ENCODE measurements around the gene KRTAP10-12. TPM values are rescaled to one million over a fixed set of nuclear protein-coding genes. Genes with fewer than 3 reads are reported as not detected.

The KRTAP10-12 gene
- polyA plus RNA-seq, 1 donor from 2014 or later, result not detected

DNA sequence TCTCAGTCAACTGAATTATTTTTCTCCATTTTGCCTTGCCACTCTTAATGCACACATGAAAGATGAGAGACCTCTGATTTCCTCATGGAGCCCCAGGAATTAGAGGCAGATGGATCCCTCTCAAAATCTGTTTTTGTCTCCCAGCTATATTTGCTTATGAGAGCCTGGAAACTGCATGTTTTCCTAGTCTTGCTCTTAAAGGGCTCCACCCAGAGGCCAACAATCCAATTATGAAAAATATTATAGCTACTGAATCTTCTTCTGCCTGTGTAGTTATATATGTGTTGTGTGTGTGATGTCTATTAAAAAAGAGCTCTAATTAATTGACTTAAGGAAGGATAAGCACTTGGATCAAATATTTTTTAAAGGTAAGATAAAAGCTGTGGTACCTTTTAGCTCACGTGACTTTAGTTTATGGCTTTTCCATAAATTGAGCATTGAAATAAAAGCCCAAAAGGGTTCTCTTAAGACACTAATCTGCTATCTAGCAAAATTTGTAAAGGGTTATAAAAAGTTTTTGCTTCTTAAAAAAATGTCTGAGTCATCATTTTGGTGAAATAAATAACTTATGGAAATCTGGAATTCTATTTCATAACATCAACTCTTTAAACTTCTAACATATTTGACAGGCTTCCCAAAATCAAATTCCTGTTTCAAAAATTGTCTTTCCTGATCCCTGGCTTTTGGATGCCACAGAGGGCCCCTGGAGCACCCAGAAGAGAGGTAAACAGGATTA, 45.6 kb downstream of the KRTAP10-12 start:
- TF ChIP-seq MXI1 (conservative IDR thresholded peaks at IDR 0.05; ENCODE audit: poor library complexity, severe bottlenecking) (no peak), REST (IDR thresholded peaks at IDR 0.05; ENCODE audit: borderline replicate concordance) (no peak), TAF1 (IDR thresholded peaks at IDR 0.05; ENCODE audit: low read depth) (no peak), RAD21 (conservative IDR thresholded peaks at IDR 0.05) (peak; percentile 22), POLR2AphosphoS5 (IDR thresholded peaks at IDR 0.05) (no peak), SMC3 (conservative IDR thresholded peaks at IDR 0.05; ENCODE audit: poor library complexity) (peak; percentile 23), EZH2 (IDR thresholded peaks at IDR 0.05; ENCODE audit: borderline replicate concordance, insufficient read depth, low read length, poor library complexity, severe bottlenecking) (no peak), EP300 (conservative IDR thresholded peaks at IDR 0.05; ENCODE audit: poor library complexity, severe bottlenecking) (no peak)
- TF ChIP-seq, protein P1, sequence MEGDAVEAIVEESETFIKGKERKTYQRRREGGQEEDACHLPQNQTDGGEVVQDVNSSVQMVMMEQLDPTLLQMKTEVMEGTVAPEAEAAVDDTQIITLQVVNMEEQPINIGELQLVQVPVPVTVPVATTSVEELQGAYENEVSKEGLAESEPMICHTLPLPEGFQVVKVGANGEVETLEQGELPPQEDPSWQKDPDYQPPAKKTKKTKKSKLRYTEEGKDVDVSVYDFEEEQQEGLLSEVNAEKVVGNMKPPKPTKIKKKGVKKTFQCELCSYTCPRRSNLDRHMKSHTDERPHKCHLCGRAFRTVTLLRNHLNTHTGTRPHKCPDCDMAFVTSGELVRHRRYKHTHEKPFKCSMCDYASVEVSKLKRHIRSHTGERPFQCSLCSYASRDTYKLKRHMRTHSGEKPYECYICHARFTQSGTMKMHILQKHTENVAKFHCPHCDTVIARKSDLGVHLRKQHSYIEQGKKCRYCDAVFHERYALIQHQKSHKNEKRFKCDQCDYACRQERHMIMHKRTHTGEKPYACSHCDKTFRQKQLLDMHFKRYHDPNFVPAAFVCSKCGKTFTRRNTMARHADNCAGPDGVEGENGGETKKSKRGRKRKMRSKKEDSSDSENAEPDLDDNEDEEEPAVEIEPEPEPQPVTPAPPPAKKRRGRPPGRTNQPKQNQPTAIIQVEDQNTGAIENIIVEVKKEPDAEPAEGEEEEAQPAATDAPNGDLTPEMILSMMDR (IDR thresholded peaks at IDR 0.05; ENCODE audit: poor library complexity, severe bottlenecking), result peak; percentile 21
- Histone ChIP-seq H3K9me3 (ENCODE audit: low read length) (peaks cover 2% of the 10 kb centered on the region), H3K4me2 (ENCODE audit: low read length) (no peak overlapping the region)

More for the DNA sequence above, 45.6 kb downstream of the KRTAP10-12 start:
- no peak overlapping the region for H3K4me3 ChIP-seq (ENCODE audit: low read length)
- H3F3A ChIP-seq (ENCODE audit: insufficient read depth, low read length, poor library complexity, severe bottlenecking), result no peaks in the 10 kb centered on the region
- no peaks in the 10 kb centered on the region for H3K36me3 ChIP-seq (ENCODE audit: insufficient read depth, low read length)
- no peak overlapping the region for H2AFZ ChIP-seq (ENCODE audit: low read depth, low read length)
- H3K9ac ChIP-seq (ENCODE audit: low read length), result no peak overlapping the region
- H3K27me3 ChIP-seq (ENCODE audit: insufficient read depth, low read depth, low read length), result no peaks in the 10 kb centered on the region
- no peak overlapping the region for H3K27ac ChIP-seq (ENCODE audit: low read length)
- H4K20me1 ChIP-seq (ENCODE audit: insufficient read depth), result no peaks in the 10 kb centered on the region
- H3K9me2 ChIP-seq (ENCODE audit: insufficient read depth, low read length), result no peaks in the 10 kb centered on the region
- H3K79me2 ChIP-seq (replicated peaks; ENCODE audit: insufficient read depth, low read length), result no peaks in the 10 kb centered on the region

Small RNA genes within 50 kb of the gene (small RNA-seq; reads per million reads assigned to genes)
- 0 reads per million in 3 experiments for gene KRTAP12-6P

Other genes starting within 250 kb of the KRTAP10-12 start
- gene LRRC3, start 241.7 kb upstream of the KRTAP10-12 start, polyA plus RNA-seq, result 3.8 and 5.0 TPM in 2 replicates
- not detected in 2 replicates for gene KRTAP10-1, start 157.0 kb upstream of the KRTAP10-12 start, polyA plus RNA-seq
- gene KRTAP10-2, start 145.7 kb upstream of the KRTAP10-12 start, polyA plus RNA-seq, result not detected in 2 replicates
- gene KRTAP10-3, start 138.4 kb upstream of the KRTAP10-12 start, polyA plus RNA-seq, result not detected in 2 replicates
- not detected in 2 replicates for gene KRTAP10-4, start 123.4 kb upstream of the KRTAP10-12 start, polyA plus RNA-seq
- gene KRTAP10-5, start 116.6 kb upstream of the KRTAP10-12 start, polyA plus RNA-seq, result not detected in 2 replicates
- gene KRTAP10-6, start 104.7 kb upstream of the KRTAP10-12 start, polyA plus RNA-seq, result not detected in 2 replicates
- gene KRTAP10-7, start 96.6 kb upstream of the KRTAP10-12 start, polyA plus RNA-seq, result not detected in 2 replicates
- not detected in 2 replicates for gene KRTAP10-8, start 85.1 kb upstream of the KRTAP10-12 start, polyA plus RNA-seq
- gene KRTAP10-9, start 70.1 kb upstream of the KRTAP10-12 start, polyA plus RNA-seq, result not detected in 2 replicates
- gene KRTAP10-10, start 59.8 kb upstream of the KRTAP10-12 start, polyA plus RNA-seq, result not detected in 2 replicates
- gene KRTAP10-11, start 50.8 kb upstream of the KRTAP10-12 start, polyA plus RNA-seq, result not detected in 2 replicates
- not detected in 2 replicates for gene KRTAP12-4, start 42.5 kb upstream of the KRTAP10-12 start, polyA plus RNA-seq
- gene KRTAP12-3, start 39.2 kb upstream of the KRTAP10-12 start, polyA plus RNA-seq, result not detected in 2 replicates
- gene KRTAP12-2, start 30.2 kb upstream of the KRTAP10-12 start, polyA plus RNA-seq, result not detected in 2 replicates
- not detected in 2 replicates for gene KRTAP12-1, start 15.0 kb upstream of the KRTAP10-12 start, polyA plus RNA-seq
- gene TSPEAR, start 14.4 kb downstream of the KRTAP10-12 start, polyA plus RNA-seq, result 0.19 TPM in 1 of 2 replicates, not detected in the other
- 116 and 127 TPM in 2 replicates for gene UBE2G2, start 104.6 kb downstream of the KRTAP10-12 start, polyA plus RNA-seq
- gene SUMO3, start 120.9 kb downstream of the KRTAP10-12 start, polyA plus RNA-seq, result 113 TPM in 2 replicates
- gene PTTG1IP, start 176.5 kb downstream of the KRTAP10-12 start, polyA plus RNA-seq, result 152 and 170 TPM in 2 replicates
- gene ITGB2, start 223.7 kb downstream of the KRTAP10-12 start, polyA plus RNA-seq, result not detected in 2 replicates
- gene SLX9, start 242.9 kb downstream of the KRTAP10-12 start, polyA plus RNA-seq, result 15.4 and 23.2 TPM in 2 replicates

Measured in neural cell (in vitro differentiated cells).